GM18870 (cell line): ENCODE data around the gene BCAS1.

Experiments
- ATAC-seq: cut with Tn5 transposase; IDR thresholded peaks from one replicate; pipeline ENCODE4 v1.9.1; 2021; ENCODE audit warnings: moderate library complexity; ENCODE audit not compliant: unreplicated experiment

The BCAS1 gene

DNA sequence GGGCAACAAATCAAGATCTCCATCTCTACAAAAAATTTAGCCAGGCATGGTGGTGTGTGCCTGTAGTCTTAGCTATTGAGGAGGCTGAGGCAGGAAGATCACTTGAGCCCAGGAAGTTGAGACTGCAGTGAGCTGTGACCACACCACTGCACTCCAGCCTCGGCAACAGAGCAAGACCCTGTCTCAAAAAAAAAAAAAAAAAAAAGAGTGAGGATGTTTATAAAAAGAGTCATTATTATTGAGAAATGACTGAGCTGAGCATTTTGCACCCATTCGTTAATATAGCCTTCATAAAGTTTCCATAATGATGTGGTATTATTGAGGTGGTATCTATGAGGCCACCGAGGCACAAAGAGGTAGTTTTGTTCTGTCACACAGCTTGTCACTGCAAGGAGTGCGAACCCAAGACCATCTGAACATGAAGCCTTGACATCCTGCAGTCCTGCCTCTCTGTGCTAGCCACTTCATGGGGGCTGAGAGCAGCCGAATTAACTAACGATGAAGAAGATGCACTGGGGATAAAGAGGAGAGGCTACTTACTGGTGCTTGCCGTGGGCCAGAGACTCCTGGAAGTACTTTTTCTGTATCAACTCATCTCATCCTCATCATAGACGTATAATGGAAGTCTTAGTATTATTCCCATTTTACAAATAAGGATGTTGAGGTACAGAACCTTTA is 175.5 kb downstream of the BCAS1 start:
- ATAC-seq, result no peak
